ENCODE data around the gene RIT1.

The RIT1 gene

DNA sequence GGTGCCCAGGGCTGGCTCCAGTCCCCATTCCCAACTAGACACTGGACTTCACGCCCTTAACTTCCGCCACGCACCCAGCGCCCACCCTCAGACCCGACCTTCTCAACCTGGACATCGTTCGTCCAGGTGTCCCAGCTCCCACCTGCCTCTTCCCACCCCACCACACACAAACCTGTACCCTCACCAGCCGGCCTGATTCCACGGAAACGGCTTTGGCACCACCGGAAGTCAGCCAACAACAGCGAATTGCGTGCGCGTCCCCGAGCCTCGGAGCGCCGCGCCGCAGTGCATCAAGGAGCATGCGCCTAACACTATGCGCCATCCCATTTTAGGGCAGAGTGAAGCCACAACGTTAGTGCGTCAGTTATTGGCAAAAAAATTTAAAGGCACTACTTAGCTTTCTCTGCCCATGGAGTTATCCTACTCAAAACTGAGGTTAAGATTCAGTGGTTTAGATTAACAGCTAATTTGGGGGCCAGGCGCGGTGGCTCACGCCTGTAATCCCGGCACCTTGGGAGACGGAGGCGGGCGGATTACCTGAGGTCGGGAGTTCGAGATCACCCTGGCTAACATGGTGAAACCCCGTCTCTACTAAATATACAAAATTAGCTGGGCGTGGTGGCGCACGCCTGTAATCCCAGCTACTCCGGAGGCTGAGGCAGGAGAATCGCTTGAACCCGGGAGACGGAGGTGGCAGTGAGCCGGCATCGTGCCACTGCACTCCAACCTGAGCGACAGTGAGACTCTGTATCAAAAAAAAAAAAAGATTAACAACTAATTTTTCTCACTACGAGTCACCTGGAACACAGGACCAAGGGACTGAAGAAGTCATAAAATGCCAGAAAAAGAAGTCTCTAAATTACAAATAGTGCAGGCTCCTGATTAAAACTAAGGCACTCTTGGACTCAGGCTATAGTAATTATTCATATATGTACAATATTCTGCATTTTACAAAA, 53.9 kb downstream of the RIT1 start, which contains the start of gene GON4L:
Gene GON4L (minus strand): TSS at position 240 of the 956 bp plus-strand sequence. CDS start 3,434 bp downstream, outside the sequence.
- DNase-seq (ENCODE audit: low read depth), result peak; percentile 57

DNA sequence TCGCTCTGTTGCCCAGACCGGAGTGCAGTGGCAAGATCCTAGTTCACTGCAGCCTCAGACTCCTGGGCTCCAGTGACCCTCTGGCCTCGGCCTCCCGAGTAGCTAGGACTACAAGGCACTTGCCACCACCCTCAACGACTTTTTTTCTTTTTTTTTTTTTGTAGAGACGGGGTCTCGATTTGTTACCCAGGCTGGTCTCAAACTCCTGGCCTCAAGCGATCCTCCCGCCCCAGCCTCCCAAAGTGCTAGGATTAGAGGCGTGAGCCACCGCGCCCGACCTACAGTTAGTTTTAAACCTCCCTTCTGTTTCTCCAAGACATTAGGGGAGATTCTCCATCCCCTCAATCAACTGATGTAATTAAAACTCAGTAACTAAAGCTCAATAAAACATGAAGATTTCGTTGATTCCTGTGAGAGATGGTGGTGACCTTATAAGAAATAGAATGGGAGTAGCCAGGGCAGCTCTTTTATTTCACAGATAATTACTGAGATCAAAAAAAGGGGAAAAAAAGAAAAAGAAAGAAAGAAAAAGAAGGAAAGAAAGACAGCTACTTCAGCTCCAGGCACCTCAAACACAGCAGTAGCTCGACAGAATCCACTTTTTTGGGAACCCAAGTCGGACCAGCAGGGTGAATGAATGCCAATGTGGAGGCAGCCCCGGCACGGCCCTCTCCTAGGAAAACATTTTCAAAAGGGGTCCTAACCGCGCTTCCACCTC, 54.7 kb downstream of the RIT1 start:
- DNase-seq (ENCODE audit: low read depth), result no peak

DNA sequence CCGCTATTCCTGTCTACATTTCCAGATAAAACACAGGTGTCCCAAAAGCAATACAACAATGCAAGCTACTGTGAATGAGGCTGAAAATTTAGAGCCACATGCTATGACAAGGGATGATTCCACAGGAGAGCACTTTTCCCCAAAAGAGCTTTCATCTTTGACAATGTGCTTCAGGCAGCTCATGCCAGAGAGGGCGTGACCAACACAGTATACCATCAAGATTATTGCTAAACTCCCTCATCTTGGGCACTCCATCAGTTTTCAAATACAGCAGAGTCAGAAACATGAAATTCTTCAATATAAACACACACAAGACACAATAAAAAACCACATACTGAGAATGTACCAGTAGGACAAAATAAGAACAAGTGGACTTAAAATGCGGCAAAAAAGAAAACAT, 60.8 kb downstream of the RIT1 start:
- no peak for DNase-seq (ENCODE audit: low read depth)

DNA sequence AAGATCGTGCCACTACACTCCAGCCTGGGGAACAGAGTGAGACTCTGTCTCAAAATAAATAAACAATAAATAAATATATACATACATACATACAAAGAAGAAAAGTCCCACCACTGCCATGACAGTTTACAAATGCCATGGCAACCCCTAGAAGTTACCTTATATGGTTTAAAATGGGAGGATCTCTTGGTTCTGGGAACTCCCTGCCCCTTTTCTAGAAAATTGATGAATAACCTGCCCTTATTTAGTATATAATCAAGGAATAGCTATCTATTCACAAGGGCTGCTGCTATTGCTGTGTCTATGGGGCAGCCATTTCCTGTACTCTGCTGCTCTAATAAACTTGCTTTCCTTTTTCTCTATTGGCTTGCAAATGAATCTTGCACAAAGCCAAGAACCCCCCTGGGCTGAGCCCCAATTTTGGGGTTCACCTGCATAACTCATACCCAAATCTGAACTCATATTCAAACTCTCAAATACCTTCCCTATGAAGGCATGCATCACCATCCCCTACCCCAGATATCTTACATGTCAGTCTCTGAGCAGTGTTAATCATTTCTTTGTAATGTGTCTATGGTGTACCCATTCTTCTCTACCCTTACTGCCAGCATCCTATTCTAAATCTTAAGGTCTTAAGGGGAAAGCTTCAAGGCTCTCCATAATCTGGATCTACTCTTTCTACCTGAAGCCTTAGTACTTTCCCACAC, 63.2 kb downstream of the RIT1 start:
- DNase-seq (ENCODE audit: low read depth), result no peak

Measured in GM04503 (cell line).